Measurements from ENCODE around the gene SMCO1. TPM values are rescaled to one million over a fixed set of nuclear protein-coding genes. Genes with fewer than 3 reads are reported as not detected.

SMCO1 gene
- total RNA-seq, 1 experiment from 2014 or later = not detected

- Mint-ChIP-seq H3K27me3 (ENCODE audit: insufficient read depth, unreplicated experiment) (no peaks in the 10 kb centered on the region), H3K4me3 (ENCODE audit: unreplicated experiment) (no peak overlapping the region), H3K36me3 (ENCODE audit: insufficient read depth, unreplicated experiment) (no peaks in the 10 kb centered on the region), H3K9me3 (ENCODE audit: unreplicated experiment) (no peaks in the 10 kb centered on the region), H3K27ac (ENCODE audit: unreplicated experiment) (no peak overlapping the region), H3K4me1 (ENCODE audit: low read depth, unreplicated experiment) (no peaks in the 10 kb centered on the region)
- no peaks in the 10 kb centered on the region for H3K27me3 ChIP-seq (replicated peaks; ENCODE audit: control insufficient read depth, insufficient read depth, low read length)
- no peak for DNase-seq
- no peaks in the 10 kb centered on the region for H3K36me3 ChIP-seq (ENCODE audit: control insufficient read depth, insufficient read depth, low read length)
- intact Hi-C loops (cut with micrococcal nuclease; ENCODE audit: unreplicated experiment) = no loop called here
- no peaks in the 10 kb centered on the region for H3K9me3 ChIP-seq
- H3K4me3 ChIP-seq (ENCODE audit: low read depth, low read length) = no peak overlapping the region
- POLR2A ChIA-PET = no interaction called here
- CTCF ChIA-PET = no interaction called here
- no peak for TF ChIP-seq CTCF (IDR thresholded peaks at IDR 0.05; ENCODE audit: insufficient read depth in 1 of 2, low read depth in 1 of 2, low read length in 1 of 2, severe bottlenecking in 1 of 2, unreplicated experiment in 1 of 2)
- no peaks in the 10 kb centered on the region for H3K4me1 ChIP-seq
- BruUV-seq (replicated peaks) = no TSS peak
Measured at GRCh38 chr3:196541684-196542445, 26.7 kb upstream of the SMCO1 start.

GRCh38 chr3:196537319-196537984, 22.3 kb upstream of the SMCO1 start:
- ChIA-PET CTCF (interaction anchor here (0.7 kb wide), 1 partner anchor 8 kb away, joined by 3 read pairs; no protein-coding TSS in a partner anchor), POLR2A (no interaction called here)
- no peaks in the 10 kb centered on the region for H3K27me3 ChIP-seq (replicated peaks; ENCODE audit: control insufficient read depth, insufficient read depth, low read length)
- H3K4me3 ChIP-seq (ENCODE audit: low read depth, low read length) = no peak overlapping the region
- intact Hi-C loops (cut with micrococcal nuclease; ENCODE audit: unreplicated experiment) = no loop called here
- Mint-ChIP-seq H3K4me1 (ENCODE audit: low read depth, unreplicated experiment) (no peaks in the 10 kb centered on the region), H3K9me3 (ENCODE audit: unreplicated experiment) (peaks cover 3% of the 10 kb centered on the region), H3K4me3 (ENCODE audit: unreplicated experiment) (no peak overlapping the region), H3K27ac (ENCODE audit: unreplicated experiment) (no peak overlapping the region), H3K27me3 (ENCODE audit: insufficient read depth, unreplicated experiment) (no peaks in the 10 kb centered on the region), H3K36me3 (ENCODE audit: insufficient read depth, unreplicated experiment) (no peaks in the 10 kb centered on the region)
- BruUV-seq (replicated peaks) = no TSS peak
- TF ChIP-seq CTCF (IDR thresholded peaks at IDR 0.05; ENCODE audit: insufficient read depth in 1 of 2, low read depth in 1 of 2, low read length in 1 of 2, severe bottlenecking in 1 of 2, unreplicated experiment in 1 of 2) = peak; percentile 41 to 68
- no peaks in the 10 kb centered on the region for H3K4me1 ChIP-seq
- no peaks in the 10 kb centered on the region for H3K9me3 ChIP-seq
- no peaks in the 10 kb centered on the region for H3K36me3 ChIP-seq (ENCODE audit: control insufficient read depth, insufficient read depth, low read length)
- DNase-seq = peak in 1 of 2 experiments; percentile 31

GRCh38 chr3:196533260-196533681, 18.1 kb upstream of the SMCO1 start:
- no peak for TF ChIP-seq CTCF (IDR thresholded peaks at IDR 0.05; ENCODE audit: insufficient read depth in 1 of 2, low read depth in 1 of 2, low read length in 1 of 2, severe bottlenecking in 1 of 2, unreplicated experiment in 1 of 2)
- no peaks in the 10 kb centered on the region for H3K4me1 Mint-ChIP-seq (ENCODE audit: low read depth, unreplicated experiment)
- no peaks in the 10 kb centered on the region for H3K9me3 ChIP-seq
- no peak overlapping the region for H3K4me3 Mint-ChIP-seq (ENCODE audit: unreplicated experiment)
- H3K27ac Mint-ChIP-seq (ENCODE audit: unreplicated experiment) = no peak overlapping the region
- POLR2A ChIA-PET = no interaction called here
- H3K4me3 ChIP-seq (ENCODE audit: low read depth, low read length) = no peak overlapping the region
- H3K9me3 Mint-ChIP-seq (ENCODE audit: unreplicated experiment) = peaks cover 19% of the 10 kb centered on the region
- CTCF ChIA-PET = no interaction called here
- H3K36me3 Mint-ChIP-seq (ENCODE audit: insufficient read depth, unreplicated experiment) = no peaks in the 10 kb centered on the region
- H3K4me1 ChIP-seq = no peaks in the 10 kb centered on the region
- H3K27me3 Mint-ChIP-seq (ENCODE audit: insufficient read depth, unreplicated experiment) = no peaks in the 10 kb centered on the region
- no TSS peak for BruUV-seq (replicated peaks)
- DNase-seq = no peak
- intact Hi-C loops (cut with micrococcal nuclease; ENCODE audit: unreplicated experiment) = no loop called here
- no peaks in the 10 kb centered on the region for H3K36me3 ChIP-seq (ENCODE audit: control insufficient read depth, insufficient read depth, low read length)
- H3K27me3 ChIP-seq (replicated peaks; ENCODE audit: control insufficient read depth, insufficient read depth, low read length) = no peaks in the 10 kb centered on the region

All from Caco-2 (cell line).